MCF 10A (cell line): ENCODE data around the gene ATP2A1. TPM values are rescaled to one million over a fixed set of nuclear protein-coding genes. Genes with fewer than 3 reads are reported as not detected.
"Not testable (repeated sequence)": the region's sequence is repeated elsewhere in the genome, so short reads cannot be mapped to it uniquely, and the experiment has no call there.

Experiments
- BruUV-seq: library from RNA; stranded (reverse); fragments of 400-500 nt; replicated peaks from 2 replicates; lab custom pipeline; 2021; lab: Mats Ljungman, UMichigan
- CTCF ChIA-PET: fragments of 300-600 bp; sonication (Branson Sonifier 250); formaldehyde crosslinking; extraction: SDS; loops from one replicate; lab custom pipeline; 2021; ENCODE audit warnings: antibody characterized with exemption, inconsistent platforms; lab: Yijun Ruan, JAX
- POLR2A ChIA-PET: fragments of 300-600, 350-650 bp; sonication (Branson Sonifier 250); formaldehyde crosslinking; extraction: SDS; loops from one replicate; lab custom pipeline; 2020; ENCODE audit warnings: antibody characterized with exemption, inconsistent platforms; lab: Yijun Ruan, JAX
- DNase-seq: peaks from one replicate; pipeline ENCODE4 v3.0.0-alpha.2; 2018; ENCODE audit not compliant: unreplicated experiment
- H3K27ac Mint-ChIP-seq: one replicate; pipeline ENCODE4 v1.8.0; 2022; ENCODE audit warnings: mild to moderate bottlenecking, low read depth, mixed read lengths; ENCODE audit not compliant: unreplicated experiment
- H3K27me3 Mint-ChIP-seq: one replicate; pipeline ENCODE4 v1.8.0; 2022; ENCODE audit warnings: mixed read lengths; ENCODE audit not compliant: insufficient read depth, unreplicated experiment
- H3K36me3 Mint-ChIP-seq: one replicate; pipeline ENCODE4 v1.8.0; 2022; ENCODE audit warnings: mild to moderate bottlenecking, moderate library complexity, mixed read lengths; ENCODE audit not compliant: insufficient read depth, unreplicated experiment
- H3K4me1 Mint-ChIP-seq: one replicate; pipeline ENCODE4 v1.8.0; 2022; ENCODE audit warnings: mixed read lengths; ENCODE audit not compliant: insufficient read depth, unreplicated experiment
- H3K4me3 Mint-ChIP-seq: one replicate; pipeline ENCODE4 v1.8.0; 2022; ENCODE audit warnings: mild to moderate bottlenecking, moderate library complexity, mixed read lengths; ENCODE audit not compliant: unreplicated experiment
- H3K9me3 Mint-ChIP-seq: one replicate; pipeline ENCODE4 v1.8.0; 2022; ENCODE audit warnings: mixed read lengths; ENCODE audit not compliant: unreplicated experiment
- CTCF ChIP-seq: fragments of 200-600 bp; IDR thresholded peaks from one replicate; pipeline ENCODE4 v1.8.0; 2022; ENCODE audit warnings: antibody characterized with exemption, mild to moderate bottlenecking; ENCODE audit not compliant: unreplicated experiment
- intact Hi-C: fragments of 100-400 bp; cut with micrococcal nuclease; formaldehyde crosslinking; loops from 2 replicates; pipeline ENCODE4 v1.14.1; 2022
- total RNA-seq: library from RNA; stranded (reverse); gene quantifications from 2 replicates; pipeline ENCODE4 v1.2.3, GENCODE V29; 2022

ATP2A1 gene
- total RNA-seq, 1 experiment from 2014 or later: 0.23 TPM

DNA sequence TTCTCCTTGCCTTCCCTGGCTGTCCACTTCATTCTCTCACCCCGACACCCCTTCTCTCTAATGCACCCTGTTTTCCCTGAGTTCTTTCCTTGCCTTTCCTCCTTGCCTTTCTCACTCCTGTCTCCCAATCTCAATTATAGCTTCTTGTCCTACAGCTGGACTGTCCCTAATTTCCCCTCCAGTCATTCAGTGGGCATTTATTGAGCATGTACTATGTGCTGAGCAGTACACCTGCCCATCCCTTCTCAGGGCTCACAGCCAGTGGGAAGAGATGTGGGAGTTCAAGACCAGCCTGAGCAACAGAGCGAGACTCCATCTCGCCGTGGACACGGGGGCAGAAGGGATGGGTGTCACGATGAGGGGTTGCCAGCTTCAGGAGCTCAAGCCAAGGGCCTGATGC, 5.8 kb downstream of the ATP2A1 start:
- BruUV-seq: no TSS peak
- Mint-ChIP-seq H3K36me3 (no peaks in the 10 kb centered on the region), H3K4me3 (no peak overlapping the region), H3K9me3 (no peaks in the 10 kb centered on the region), H3K4me1 (no peaks in the 10 kb centered on the region), H3K27me3 (peaks cover 12% of the 10 kb centered on the region), H3K27ac (no peak overlapping the region)
- CTCF ChIA-PET: interaction anchor here (1.4 kb wide), 1 partner anchor 11 kb away, joined by 3 read pairs; no protein-coding TSS in a partner anchor
- no peak for TF ChIP-seq CTCF
- DNase-seq: no peak
- POLR2A ChIA-PET: interaction anchor here (1.2 kb wide), 1 partner anchor 37 kb away, joined by 3 read pairs; no protein-coding TSS in a partner anchor
- intact Hi-C loops: no loop called here

GRCh38 chr16:28886945-28887344, 8.7 kb downstream of the ATP2A1 start:
- no peak for DNase-seq
- CTCF ChIA-PET: interaction anchor here (0.7 kb wide), 1 partner anchor 23 kb away, joined by 3 read pairs; no protein-coding TSS in a partner anchor
- peaks cover 12% of the 10 kb centered on the region for H3K27me3 Mint-ChIP-seq
- no peaks in the 10 kb centered on the region for H3K36me3 Mint-ChIP-seq
- H3K4me1 Mint-ChIP-seq: no peaks in the 10 kb centered on the region
- no peak overlapping the region for H3K27ac Mint-ChIP-seq
- no peaks in the 10 kb centered on the region for H3K9me3 Mint-ChIP-seq
- no TSS peak for BruUV-seq
- no peak for TF ChIP-seq CTCF
- intact Hi-C loops: no loop called here
- POLR2A ChIA-PET: no interaction called here
- no peak overlapping the region for H3K4me3 Mint-ChIP-seq

GRCh38 chr16:28890355-28890754, 12.1 kb downstream of the ATP2A1 start:
- H3K4me3 Mint-ChIP-seq, DNase-seq, H3K27ac Mint-ChIP-seq, BruUV-seq, H3K36me3 Mint-ChIP-seq, H3K4me1 Mint-ChIP-seq, H3K9me3 Mint-ChIP-seq, intact Hi-C loops, H3K27me3 Mint-ChIP-seq: not testable (repeated sequence)
- ChIA-PET CTCF (interaction anchor here (0.6 to 1.3 kb wide), 5 partner anchors 15 to 857 kb away, joined by 3 to 8 read pairs (median 4); no protein-coding TSS in a partner anchor), POLR2A (interaction anchor here (1.6 kb wide), 1 partner anchor 11 kb away, joined by 6 read pairs; no protein-coding TSS in a partner anchor)

DNA sequence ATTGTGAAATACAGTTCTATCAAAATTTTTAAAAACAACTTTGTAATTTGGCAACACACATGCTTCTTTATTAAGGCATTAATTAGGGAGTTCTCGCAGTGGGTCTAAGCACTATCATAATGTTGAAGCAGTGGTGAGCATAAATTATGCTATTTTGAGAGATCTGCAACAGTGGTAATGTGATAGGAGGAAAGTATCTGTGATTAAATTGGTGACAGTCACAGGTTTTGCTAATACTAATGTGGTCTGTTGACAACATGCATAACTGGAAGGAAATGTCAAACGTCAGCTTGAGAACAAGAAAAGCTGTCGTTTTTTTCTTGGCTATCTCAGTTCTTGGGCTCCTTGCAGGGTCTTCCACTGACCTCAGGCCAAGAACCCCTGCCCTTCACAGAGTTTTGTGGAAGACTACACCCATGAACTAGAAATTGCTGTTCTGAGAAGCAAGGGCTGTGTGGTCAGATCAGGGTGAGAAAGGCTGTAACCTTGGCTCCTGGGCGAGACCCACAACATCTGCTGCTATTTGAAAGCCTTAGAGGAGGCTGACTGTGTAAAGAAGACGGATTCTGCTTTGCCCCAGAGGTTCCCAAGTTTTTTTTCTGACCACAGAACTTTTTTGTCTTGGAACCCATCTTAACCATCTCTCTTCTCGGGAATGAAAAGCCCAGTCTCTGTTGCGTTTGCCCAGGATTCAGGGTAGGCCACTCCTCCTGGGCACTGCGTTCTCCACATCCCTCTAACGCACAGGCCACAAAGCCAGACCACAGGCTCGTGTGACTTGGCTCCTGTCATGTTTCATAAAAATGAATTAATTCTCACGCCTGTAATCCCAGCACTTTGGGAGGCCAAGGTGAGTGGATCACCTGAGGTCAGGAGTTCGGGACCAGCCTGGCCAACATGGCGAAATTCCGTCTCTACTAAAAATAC, 13.9 kb downstream of the ATP2A1 start:
- TF ChIP-seq CTCF: no peak
- Mint-ChIP-seq H3K4me1 (no peaks in the 10 kb centered on the region), H3K36me3 (no peaks in the 10 kb centered on the region), H3K27ac (no peak overlapping the region), H3K9me3 (no peaks in the 10 kb centered on the region), H3K4me3 (no peak overlapping the region), H3K27me3 (no peaks in the 10 kb centered on the region)
- intact Hi-C loops: no loop called here
- no TSS peak for BruUV-seq
- ChIA-PET CTCF (interaction anchor here (1.3 kb wide), 1 partner anchor 53 kb away, joined by 8 read pairs; no protein-coding TSS in a partner anchor), POLR2A (no interaction called here)
- DNase-seq: no peak
